Measurements from ENCODE around the gene RUFY3. TPM values are rescaled to one million over a fixed set of nuclear protein-coding genes. Genes with fewer than 3 reads are reported as not detected.

Gene RUFY3
- total RNA-seq, 1 donor from 2014 or later = 22.9 TPM

DNA sequence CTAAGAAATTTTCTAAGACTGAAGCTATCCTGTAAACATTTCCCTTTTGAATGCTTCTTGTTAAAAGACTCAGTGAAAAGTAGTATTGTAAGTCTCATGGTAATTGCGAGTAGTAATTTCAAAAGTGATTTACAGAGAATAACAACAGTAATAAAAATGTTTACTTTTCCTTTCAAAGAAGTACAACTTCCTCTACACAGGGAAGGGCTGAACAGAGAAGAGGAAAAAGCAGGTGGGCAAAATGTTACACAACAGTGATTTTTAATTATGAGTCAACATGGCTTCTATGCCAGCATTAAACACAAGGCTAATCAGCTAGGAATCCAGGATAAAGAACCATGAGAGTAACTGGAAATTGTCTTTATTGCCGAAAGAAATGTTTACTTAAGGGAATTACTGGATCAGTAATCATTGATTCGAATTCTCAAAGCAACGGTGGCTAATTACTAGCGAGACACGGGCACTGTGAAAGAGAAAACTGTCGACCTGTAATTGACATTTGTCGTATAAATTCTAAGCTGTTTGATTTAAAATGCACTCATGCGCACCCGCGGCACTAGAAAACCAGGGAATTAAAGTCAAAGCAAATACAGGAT, 18.0 kb upstream of the RUFY3 start:
- peak overlapping the region; percentile 73 for H3K4me3 ChIP-seq (ENCODE audit: low read depth, low read length)
- TF ChIP-seq CTCF (conservative IDR thresholded peaks at IDR 0.05; ENCODE audit: low read depth, low read length) = no peak
- DNase-seq (ENCODE audit: low read depth) = peak; percentile 93

DNA sequence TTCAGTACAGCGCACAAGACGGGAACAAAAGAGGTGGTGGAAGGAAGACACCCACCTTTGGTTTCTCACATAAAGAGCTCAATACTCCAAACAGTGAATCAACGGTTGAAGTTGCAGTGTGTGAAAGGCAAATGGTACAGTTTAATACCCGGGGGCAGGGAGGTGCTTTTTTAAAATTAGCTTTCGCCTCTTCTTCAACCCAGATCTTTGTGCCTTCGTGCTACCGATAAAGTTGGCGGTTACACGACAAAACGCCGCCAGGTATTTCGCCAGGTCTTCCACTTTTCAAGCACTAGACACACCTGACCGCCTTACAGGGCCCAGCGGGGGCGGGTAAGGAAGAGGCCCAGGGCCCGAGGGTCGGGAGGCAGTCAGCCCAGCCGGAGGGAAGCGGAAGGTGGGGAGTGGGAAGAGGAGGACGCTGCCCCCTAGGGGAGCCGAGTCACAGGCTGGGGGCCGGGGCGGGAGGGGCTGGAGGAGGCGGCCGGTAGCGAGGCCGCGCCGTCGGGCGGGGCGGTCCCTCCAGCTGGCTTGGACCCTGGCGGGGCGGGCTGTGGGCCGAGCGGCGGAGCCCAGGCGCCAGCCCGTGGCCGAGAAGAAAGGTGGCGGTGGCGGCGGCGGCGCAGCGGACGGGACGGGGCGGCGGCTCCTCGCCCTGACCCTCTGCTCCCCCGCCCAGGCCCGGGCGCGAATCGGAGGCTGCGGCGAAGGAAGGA, 17.4 kb upstream of the RUFY3 start:
- TF ChIP-seq CTCF (conservative IDR thresholded peaks at IDR 0.05; ENCODE audit: low read depth, low read length) = peak; percentile 44
- DNase-seq (ENCODE audit: low read depth) = no peak
- H3K4me3 ChIP-seq (ENCODE audit: low read depth, low read length) = peak overlapping the region; percentile 73

DNA sequence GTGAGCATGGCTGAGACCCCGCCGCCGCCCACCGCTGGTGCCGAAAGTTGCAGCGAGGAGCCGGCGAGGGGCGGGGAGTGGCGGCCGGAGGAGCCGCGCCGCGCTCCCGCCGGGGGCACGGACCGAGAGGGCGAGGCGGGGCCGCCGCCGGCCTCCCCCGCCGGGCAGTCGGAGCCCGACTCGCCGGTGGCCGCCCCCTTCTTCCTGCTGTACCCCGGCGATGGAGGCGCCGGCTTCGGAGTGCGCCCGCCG, 16.9 kb upstream of the RUFY3 start:
- no peak for TF ChIP-seq CTCF (conservative IDR thresholded peaks at IDR 0.05; ENCODE audit: low read depth, low read length)
- no peak for DNase-seq (ENCODE audit: low read depth)
- peak overlapping the region; percentile 73 for H3K4me3 ChIP-seq (ENCODE audit: low read depth, low read length)

- peak overlapping the region; percentile 73 for H3K4me3 ChIP-seq (ENCODE audit: low read depth, low read length)
- no peak for DNase-seq (ENCODE audit: low read depth)
- no peak for TF ChIP-seq CTCF (conservative IDR thresholded peaks at IDR 0.05; ENCODE audit: low read depth, low read length)
Measured at GRCh38 chr4:70705183-70706043, 16.4 kb upstream of the RUFY3 start.

DNA sequence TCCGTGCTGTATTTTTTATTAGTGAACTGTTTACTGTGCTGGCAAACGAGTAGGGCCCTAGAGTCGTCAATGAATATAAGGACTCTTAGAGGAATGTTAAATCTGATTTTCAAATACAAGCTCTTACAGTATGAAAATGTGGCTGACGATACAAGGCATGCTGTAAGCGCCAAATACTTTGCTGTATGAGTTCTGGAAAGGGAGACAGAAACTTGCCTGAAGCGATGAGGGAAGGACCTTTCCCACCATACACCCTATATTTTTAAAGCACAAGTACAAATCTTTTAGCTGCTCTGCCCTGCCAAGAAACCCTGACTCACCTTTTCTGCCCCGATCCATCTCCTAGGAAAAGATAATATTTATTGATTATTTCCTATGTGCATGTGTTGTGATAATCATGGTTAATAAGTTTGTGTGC, 15.7 kb upstream of the RUFY3 start:
- no peak for TF ChIP-seq CTCF (conservative IDR thresholded peaks at IDR 0.05; ENCODE audit: low read depth, low read length)
- DNase-seq (ENCODE audit: low read depth) = no peak
- H3K4me3 ChIP-seq (ENCODE audit: low read depth, low read length) = peak overlapping the region; percentile 73

DNA sequence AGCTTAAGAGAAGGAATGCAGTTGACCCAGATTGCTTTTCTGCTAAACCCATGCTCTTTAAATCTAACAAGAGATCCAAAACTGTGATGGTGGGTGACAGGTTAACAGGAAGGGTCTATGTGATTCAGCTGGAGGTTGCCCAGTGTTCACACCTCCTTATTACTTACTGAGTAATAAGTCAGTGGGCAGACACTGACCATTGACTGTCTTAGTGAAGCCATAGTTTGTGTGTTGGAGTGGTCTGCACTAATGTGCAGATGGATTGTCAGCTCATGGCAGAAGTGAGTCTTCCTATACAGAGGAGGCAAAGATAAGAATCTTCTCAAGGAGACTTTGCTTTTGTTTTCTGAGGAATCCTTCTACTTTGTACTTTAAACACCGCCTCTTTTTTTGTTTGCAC, 15.2 kb upstream of the RUFY3 start:
- TF ChIP-seq CTCF (conservative IDR thresholded peaks at IDR 0.05; ENCODE audit: low read depth, low read length) = no peak
- no peak for DNase-seq (ENCODE audit: low read depth)
- peak overlapping the region; percentile 73 for H3K4me3 ChIP-seq (ENCODE audit: low read depth, low read length)

Measured in epithelial cell of proximal tubule (primary cell).